Measurements from ENCODE around the gene TOR4A. TPM values are rescaled to one million over a fixed set of nuclear protein-coding genes. Genes with fewer than 3 reads are reported as not detected.
A peak's percentile ranks its signal among the peaks of the same experiment; 100 is the strongest.

The TOR4A gene
- total RNA-seq = 1 to 10 TPM; 3.4 to 4.5 TPM
- polyA plus RNA-seq (ENCODE audit: insufficient read depth, low read depth, low replicate concordance) = 2.1 TPM
- long read RNA-seq, donor 1, full-length matches to known transcripts = 1 of 1 reads
- long read RNA-seq, donor 1, partial matches to known transcripts = 0 of 1 reads
- long read RNA-seq, donor 1, other reads (novel, unspliced or antisense) = 0 of 1 reads
- long read RNA-seq, donor 2, full-length matches to known transcripts = 2 of 2 reads
- long read RNA-seq, donor 2, partial matches to known transcripts = 0 of 2 reads
- long read RNA-seq, donor 2, other reads (novel, unspliced or antisense) = 0 of 2 reads

GRCh38 chr9:137277329-137278041 is at the start of gene TOR4A:
Gene TOR4A, plus strand, starts transcription at chr9:137277726. Its CDS starts 964 bp downstream, at chr9:137278690.
- TF ChIP-seq CTCF (IDR thresholded peaks at IDR 0.05) (no peak), POLR2A (IDR thresholded peaks at IDR 0.05) (no peak)
- peak; percentile 68 for DNase-seq
- Histone ChIP-seq H3K4me3 (peak within 1 kb of the TSS; percentile 40 to 59), H3K36me3 (ENCODE audit: low read depth, missing control alignments) (no peaks in the 10 kb centered on the region), H3K9me3 (no peaks in the 10 kb centered on the region), H3K27ac (peak within 1 kb of the TSS; percentile 78 to 89), H3K4me1 (peaks cover 12% of the 10 kb centered on the region), H3K27me3 (no peaks in the 10 kb centered on the region)
- intact Hi-C loops (cut with DNase I; ENCODE audit: low total_unique reads) = no loop called here
- WGBS, 2 donors = 20 to 42% methylated on average over 9 to 25 of the region's 25 CpGs

- Histone ChIP-seq H3K27me3 (no peaks in the 10 kb centered on the region), H3K36me3 (ENCODE audit: low read depth, missing control alignments) (no peaks in the 10 kb centered on the region), H3K4me1 (peaks cover 17% of the 10 kb centered on the region), H3K27ac (no peak overlapping the region), H3K9me3 (no peaks in the 10 kb centered on the region), H3K4me3 (no peak overlapping the region)
- TF ChIP-seq POLR2A (IDR thresholded peaks at IDR 0.05) (no peak), CTCF (IDR thresholded peaks at IDR 0.05) (no peak)
- intact Hi-C loops (cut with DNase I; ENCODE audit: low total_unique reads) = loop anchor here (10.0 kb wide), 1 partner anchor 113 kb away; the partner anchor contains the start of gene DPP7
- no peak for DNase-seq
- WGBS, 2 donors = 29 to 35% methylated on average over 8 to 17 of the region's 18 CpGs
Measured at GRCh38 chr9:137227853-137228505, 49.5 kb upstream of the TOR4A start.

DNA sequence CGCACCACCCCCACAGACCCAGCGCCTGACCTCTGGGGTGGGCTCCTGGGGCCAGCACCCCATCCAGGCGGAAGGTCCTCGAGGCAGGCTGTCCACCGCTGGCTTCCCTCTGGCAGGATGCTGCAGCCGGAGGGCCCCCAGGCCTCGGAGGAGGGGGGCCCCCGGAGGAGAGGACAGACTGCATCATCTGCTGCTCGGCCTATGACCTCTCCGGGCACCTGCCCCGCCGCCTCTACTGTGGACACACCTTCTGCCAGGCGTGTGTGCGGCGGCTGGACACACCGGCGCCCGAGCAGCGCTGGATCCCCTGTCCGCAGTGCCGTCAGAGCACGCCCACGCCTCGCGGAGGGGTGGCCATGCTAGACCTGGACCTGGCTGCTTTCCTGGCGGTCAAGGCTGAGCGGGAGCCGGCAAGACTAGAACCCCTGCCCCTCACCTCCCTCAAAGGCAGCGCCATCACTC is 49.0 kb upstream of the TOR4A start:
- no peaks in the 10 kb centered on the region for H3K9me3 ChIP-seq
- intact Hi-C loops (cut with DNase I; ENCODE audit: low total_unique reads) = loop anchor here (10.0 kb wide), 1 partner anchor 114 kb away; the partner anchor contains the start of gene DPP7
- no peak overlapping the region for H3K4me3 ChIP-seq
- H3K27ac ChIP-seq = no peak overlapping the region
- 53 to 71% methylated on average over 4 to 26 of the region's 29 CpGs for WGBS, 2 donors
- H3K27me3 ChIP-seq = no peaks in the 10 kb centered on the region
- DNase-seq = no peak
- no peaks in the 10 kb centered on the region for H3K36me3 ChIP-seq (ENCODE audit: low read depth, missing control alignments)
- H3K4me1 ChIP-seq = peaks cover 15% of the 10 kb centered on the region
- no peak for TF ChIP-seq CTCF (IDR thresholded peaks at IDR 0.05)
- TF ChIP-seq POLR2A (IDR thresholded peaks at IDR 0.05) = no peak

DNA sequence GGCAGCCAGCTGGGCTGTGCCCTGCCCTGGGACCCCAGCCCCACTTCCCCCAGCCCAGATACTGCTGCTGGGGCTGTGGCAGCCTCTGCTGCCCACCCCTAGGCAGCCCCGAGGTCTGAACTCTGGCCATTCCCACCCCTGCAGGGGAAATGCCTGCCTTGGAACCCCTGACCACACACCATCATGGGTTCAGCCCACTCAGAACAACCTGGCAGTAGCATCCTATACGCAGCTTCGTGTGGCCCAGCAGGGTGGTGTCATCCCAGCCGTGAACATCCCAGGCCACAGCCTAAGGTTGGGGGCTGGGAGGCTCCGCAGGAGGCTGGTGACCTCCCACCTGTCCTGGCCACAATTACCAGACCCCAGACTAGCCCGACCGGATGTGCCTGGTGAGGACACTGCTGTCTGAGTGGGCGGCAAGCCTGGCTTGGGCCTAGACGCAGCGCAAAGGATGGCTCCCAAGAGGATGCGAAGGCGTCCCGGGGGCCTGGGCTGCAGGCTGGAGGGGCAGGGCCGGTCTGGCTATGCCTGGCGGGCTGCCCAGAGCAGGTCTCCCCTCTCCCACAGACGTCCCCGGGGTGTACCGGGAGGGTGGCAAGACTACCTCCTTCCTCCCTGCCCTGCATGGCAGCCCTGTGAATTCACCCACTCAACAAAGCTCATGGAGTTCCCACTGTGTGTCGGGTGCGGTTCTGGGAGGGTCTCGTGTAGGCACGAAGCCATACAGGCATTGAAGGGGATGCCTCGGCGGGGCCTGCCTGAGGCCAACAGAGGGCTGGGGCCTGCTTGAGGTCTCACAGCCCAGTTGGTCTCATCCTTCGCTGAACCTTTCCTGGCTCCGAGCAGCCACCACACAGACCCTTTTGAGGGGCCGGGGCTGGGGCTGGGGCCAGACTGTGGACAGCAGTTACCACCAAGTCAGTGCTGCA is 48.3 kb upstream of the TOR4A start:
- Histone ChIP-seq H3K9me3 (no peaks in the 10 kb centered on the region), H3K4me1 (peaks cover 10% of the 10 kb centered on the region), H3K27me3 (no peaks in the 10 kb centered on the region), H3K27ac (no peak overlapping the region), H3K36me3 (ENCODE audit: low read depth, missing control alignments) (no peaks in the 10 kb centered on the region), H3K4me3 (no peak overlapping the region)
- no peak for DNase-seq
- no peak for TF ChIP-seq CTCF (IDR thresholded peaks at IDR 0.05)
- TF ChIP-seq POLR2A (IDR thresholded peaks at IDR 0.05) = no peak
- 50 to 61% methylated on average over 10 to 26 of the region's 27 CpGs for WGBS, 2 donors
- intact Hi-C loops (cut with DNase I; ENCODE audit: low total_unique reads) = loop anchor here (10.0 kb wide), 1 partner anchor 114 kb away; the partner anchor contains the start of gene DPP7
